Measurements from ENCODE around the gene ING2.

DNA sequence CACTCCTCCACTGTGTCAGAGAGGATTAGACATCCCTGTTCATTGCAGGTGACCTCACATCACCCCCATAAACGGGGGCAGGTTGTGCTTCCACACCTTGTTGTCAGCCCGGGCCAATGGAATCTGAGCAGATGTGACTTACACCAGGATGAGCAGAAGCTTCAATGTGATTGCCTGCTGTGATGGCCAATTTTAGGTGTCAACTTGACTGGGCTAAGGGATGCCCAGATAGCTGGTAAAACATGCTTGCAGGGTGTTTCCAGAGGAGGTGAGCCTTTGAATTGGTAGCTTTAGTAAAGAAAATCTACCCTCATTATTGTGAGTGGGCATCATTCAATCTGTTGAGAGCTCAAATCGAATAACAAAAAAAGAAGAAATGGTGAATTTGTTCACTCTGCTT is 52.1 kb downstream of the ING2 start:
- TF ChIP-seq, protein P1, sequence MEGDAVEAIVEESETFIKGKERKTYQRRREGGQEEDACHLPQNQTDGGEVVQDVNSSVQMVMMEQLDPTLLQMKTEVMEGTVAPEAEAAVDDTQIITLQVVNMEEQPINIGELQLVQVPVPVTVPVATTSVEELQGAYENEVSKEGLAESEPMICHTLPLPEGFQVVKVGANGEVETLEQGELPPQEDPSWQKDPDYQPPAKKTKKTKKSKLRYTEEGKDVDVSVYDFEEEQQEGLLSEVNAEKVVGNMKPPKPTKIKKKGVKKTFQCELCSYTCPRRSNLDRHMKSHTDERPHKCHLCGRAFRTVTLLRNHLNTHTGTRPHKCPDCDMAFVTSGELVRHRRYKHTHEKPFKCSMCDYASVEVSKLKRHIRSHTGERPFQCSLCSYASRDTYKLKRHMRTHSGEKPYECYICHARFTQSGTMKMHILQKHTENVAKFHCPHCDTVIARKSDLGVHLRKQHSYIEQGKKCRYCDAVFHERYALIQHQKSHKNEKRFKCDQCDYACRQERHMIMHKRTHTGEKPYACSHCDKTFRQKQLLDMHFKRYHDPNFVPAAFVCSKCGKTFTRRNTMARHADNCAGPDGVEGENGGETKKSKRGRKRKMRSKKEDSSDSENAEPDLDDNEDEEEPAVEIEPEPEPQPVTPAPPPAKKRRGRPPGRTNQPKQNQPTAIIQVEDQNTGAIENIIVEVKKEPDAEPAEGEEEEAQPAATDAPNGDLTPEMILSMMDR (IDR thresholded peaks at IDR 0.05), result no peak
- no peak for TF ChIP-seq POLR2AphosphoS5 (IDR thresholded peaks at IDR 0.05)

Data from breast epithelium (tissue), 3 donors.